Measurements from ENCODE around the gene PCNP. TPM values are rescaled to one million over a fixed set of nuclear protein-coding genes. Genes with fewer than 3 reads are reported as not detected.
"Not testable (repeated sequence)": the region's sequence is repeated elsewhere in the genome, so short reads cannot be mapped to it uniquely, and the experiment has no call there.

The PCNP gene
- total and polyA plus RNA-seq, 2 experiments from 2014 or later = 134 to 185 TPM

- no peaks in the 10 kb centered on the region for H3K79me2 ChIP-seq (replicated peaks; ENCODE audit: insufficient read depth)
- Mint-ChIP-seq H3K9me3 (peaks cover 17% of the 10 kb centered on the region), H3K27me3 (ENCODE audit: insufficient read depth, low read depth, poor library complexity) (no peaks in the 10 kb centered on the region), H3K4me3 (no peak overlapping the region), H3K36me3 (ENCODE audit: low read depth) (peaks cover 8% of the 10 kb centered on the region; the same call in 2 of the 3 replicates), H3K27ac (no peak overlapping the region), H3K4me1 (peaks cover 12% of the 10 kb centered on the region; the same call in 2 of the 3 replicates)
- ATAC-seq (no peak), DNase-seq (ENCODE audit: low spot score) (no peak)
- H3K27me3 ChIP-seq (ENCODE audit: insufficient read depth) = no peaks in the 10 kb centered on the region
- no peak overlapping the region for H2AFZ ChIP-seq
- H4K20me1 ChIP-seq (replicated peaks; ENCODE audit: insufficient read depth) = no peaks in the 10 kb centered on the region
- TF ChIP-seq EZH2phosphoT487 (IDR thresholded peaks at IDR 0.05; ENCODE audit: unreplicated experiment) = no peak
- no peak for TF ChIP-seq ZNF114 (CRISPR knock-in tag; IDR thresholded peaks at IDR 0.05)
- TF ChIP-seq ZNF462 (CRISPR knock-in tag; IDR thresholded peaks at IDR 0.05) = no peak
- TF ChIP-seq REST (IDR thresholded peaks at IDR 0.05; ENCODE audit: unreplicated experiment) = no peak
- no peaks in the 10 kb centered on the region for H3F3A ChIP-seq (replicated peaks; ENCODE audit: low read depth)
- no peak overlapping the region for H3K4me3 ChIP-seq
- H3K27ac ChIP-seq (ENCODE audit: low read depth) = no peak overlapping the region
- H3K4me1 ChIP-seq (ENCODE audit: insufficient read depth) = peaks cover 10% of the 10 kb centered on the region
- H3K4me2 ChIP-seq = no peak overlapping the region
- no peaks in the 10 kb centered on the region for H3K36me3 ChIP-seq (ENCODE audit: insufficient read depth)
- H3K9me2 ChIP-seq (ENCODE audit: insufficient read depth) = no peaks in the 10 kb centered on the region; the same call in 1 of the 2 replicates
Observed at GRCh38 chr3:101536266-101536665, 37.7 kb upstream of the PCNP start.

- H3K9me3 Mint-ChIP-seq = peaks cover 23% of the 10 kb centered on the region
- H3K4me1 Mint-ChIP-seq = not testable (repeated sequence)
Observed at GRCh38 chr3:101536955-101537354, 37.0 kb upstream of the PCNP start.

More at GRCh38 chr3:101536955-101537354, 37.0 kb upstream of the PCNP start:
- not testable (repeated sequence) for H3K36me3 ChIP-seq (ENCODE audit: insufficient read depth); H3K4me1 ChIP-seq (ENCODE audit: insufficient read depth); H3K36me3 Mint-ChIP-seq (ENCODE audit: low read depth); H3F3A ChIP-seq (replicated peaks; ENCODE audit: low read depth); H3K27ac ChIP-seq (ENCODE audit: low read depth); H3K27ac Mint-ChIP-seq; H3K79me2 ChIP-seq (replicated peaks; ENCODE audit: insufficient read depth); H3K4me3 ChIP-seq; H3K9me2 ChIP-seq (ENCODE audit: insufficient read depth); H3K27me3 ChIP-seq (ENCODE audit: insufficient read depth); H3K4me3 Mint-ChIP-seq; ATAC-seq; DNase-seq (ENCODE audit: low spot score); H3K27me3 Mint-ChIP-seq (ENCODE audit: insufficient read depth, low read depth, poor library complexity); H3K4me2 ChIP-seq; H4K20me1 ChIP-seq (replicated peaks; ENCODE audit: insufficient read depth); H2AFZ ChIP-seq
